ENCODE data around the gene TMED1. TPM values are rescaled to one million over a fixed set of nuclear protein-coding genes. Genes with fewer than 3 reads are reported as not detected.
A peak's percentile ranks its signal among the peaks of the same experiment; 100 is the strongest.

TMED1 gene
- total and polyA plus RNA-seq, 9 of the 15 experiments (the other 6 are each of a cell fraction or from before 2014, with no cell fraction given): 0.86 to 30.2 (median 23.5) TPM

- TF ChIP-seq ID3 (CRISPR knock-in tag; IDR thresholded peaks at IDR 0.05) (no peak), ID3 (tag; IDR thresholded peaks at IDR 0.05) (no peak), ZNF644 (tag; IDR thresholded peaks at IDR 0.05; ENCODE audit: low read depth) (no peak), SNAPC5 (CRISPR knock-in tag; IDR thresholded peaks at IDR 0.05) (no peak), BRF1 (IDR thresholded peaks at IDR 0.05; ENCODE audit: borderline replicate concordance, extremely low read depth, insufficient read length) (no peak), ARID4B (CRISPR knock-in tag; IDR thresholded peaks at IDR 0.05) (0 out of 2 replicates have a peak, but pooled peaks have one; percentile 16), MEF2A (IDR thresholded peaks at IDR 0.05; ENCODE audit: control insufficient read depth, low read depth, low read length) (no peak), DDX20 (tag; IDR thresholded peaks at IDR 0.05; ENCODE audit: low read depth) (no peak), ZBED1 (IDR thresholded peaks at IDR 0.05) (no peak), RBM22 (IDR thresholded peaks at IDR 0.05; ENCODE audit: low read depth, low read length, poor library complexity, severe bottlenecking) (no peak), SETDB1 (IDR thresholded peaks at IDR 0.05; ENCODE audit: low read length) (no peak), SMAD3 (CRISPR knock-in tag; conservative IDR thresholded peaks at IDR 0.05) (no peak), SNIP1 (IDR thresholded peaks at IDR 0.05; ENCODE audit: low read depth) (no peak), ZNF398 (CRISPR knock-in tag; IDR thresholded peaks at IDR 0.05) (no peak), POLR2B (IDR thresholded peaks at IDR 0.05; ENCODE audit: low read depth, partially characterized antibody) (no peak), MYC (IDR thresholded peaks at IDR 0.05; ENCODE audit: low read depth, low read length) (peak; percentile 76), MYC (CRISPR knock-in tag; IDR thresholded peaks at IDR 0.05; ENCODE audit: borderline replicate concordance, low read depth) (no peak), XRCC4 (IDR thresholded peaks at IDR 0.05; ENCODE audit: extremely low read depth, insufficient read depth, insufficient read length) (no peak), FOXP4 (CRISPR knock-in tag; IDR thresholded peaks at IDR 0.05; ENCODE audit: borderline replicate concordance) (no peak)
Observed at GRCh38 chr19:10870955-10871603, 35.1 kb upstream of the TMED1 start, which contains the start of gene CARM1 (continued).

All from K562 (cell line).